DND-41 (cell line): ENCODE measurements around the gene EXTL2.

ENCODE experiments used
- ATAC-seq: fragments of 200-7000 bp; cut with Tn5 transposase; 3 replicates; pipeline ENCODE4 v1.9.1; 2021; ENCODE audit warnings: low read depth; ENCODE audit not compliant: insufficient read depth
- DNase-seq: peaks from one replicate; pipeline ENCODE4 v3.0.0-alpha.2; 2020
- H2AFZ ChIP-seq: 2 replicates; pipeline ENCODE4 v1.6.0; 2012; ENCODE audit warnings: low read depth, low read length
- H3K27ac ChIP-seq: 2 replicates; pipeline ENCODE4 v1.5.1; 2012; ENCODE audit warnings: low read length, inconsistent platforms
- H3K27me3 ChIP-seq: fragments of 200-600 bp; sonication (generic); 2 replicates; pipeline ENCODE4 v1.6.0; 2012; ENCODE audit warnings: low read length, mild to moderate bottlenecking, inconsistent platforms; ENCODE audit not compliant: insufficient read depth, poor library complexity
- H3K36me3 ChIP-seq: 2 replicates; pipeline ENCODE4 v1.5.1; 2012; ENCODE audit warnings: low read length, inconsistent platforms; ENCODE audit not compliant: insufficient read depth
- H3K4me1 ChIP-seq: 2 replicates; pipeline ENCODE4 v1.5.1; 2012; ENCODE audit warnings: mild to moderate bottlenecking, low read length; ENCODE audit not compliant: insufficient read depth
- H3K4me2 ChIP-seq: 2 replicates; pipeline ENCODE4 v1.6.0; 2012; ENCODE audit warnings: mild to moderate bottlenecking, moderate library complexity, low read length, inconsistent platforms; ENCODE audit not compliant: insufficient read depth
- H3K4me3 ChIP-seq, 2 experiments: fragments of 200-600 bp in 1 of 2; shearing (Covaris generic) in 1 of 2; 2 replicates each; pipeline ENCODE4 v1.5.1; 2012 to 2016; ENCODE audit warnings: inconsistent platforms in 2 of 2, low read length in 2 of 2, mild to moderate bottlenecking in 2 of 2, low read depth in 1 of 2, moderate library complexity in 1 of 2
- H3K79me2 ChIP-seq: 2 replicates; pipeline ENCODE4 v1.6.0; 2012; ENCODE audit warnings: low read length, inconsistent platforms; ENCODE audit not compliant: insufficient read depth
- H3K9ac ChIP-seq: 2 replicates; pipeline ENCODE4 v1.6.0; 2012; ENCODE audit warnings: low read depth, mild to moderate bottlenecking, inconsistent platforms, low read length, moderate library complexity
- H3K9me3 ChIP-seq: 2 replicates; pipeline ENCODE4 v1.5.1; 2012; ENCODE audit warnings: low read length, moderate library complexity, mild to moderate bottlenecking, inconsistent platforms; ENCODE audit not compliant: insufficient read depth, severe bottlenecking
- H4K20me1 ChIP-seq: 2 replicates; pipeline ENCODE4 v1.6.0; 2012; ENCODE audit warnings: low read length; ENCODE audit not compliant: insufficient read depth
- CTCF ChIP-seq: IDR thresholded peaks from 2 replicates; pipeline ENCODE4 v1.5.1; 2012; ENCODE audit warnings: borderline replicate concordance, low read length, moderate library complexity, mild to moderate bottlenecking; ENCODE audit not compliant: poor library complexity, severe bottlenecking; ENCODE audit errors: extremely low read depth
- EZH2 ChIP-seq: IDR thresholded peaks from 3 replicates; pipeline ENCODE4 v1.6.1; 2012; ENCODE audit warnings: borderline replicate concordance, low read depth, mild to moderate bottlenecking, moderate library complexity, low read length, inconsistent platforms; ENCODE audit not compliant: severe bottlenecking

EXTL2 gene

GRCh38 chr1:100876291-100876690 lies 18.4 kb downstream of the EXTL2 start:
- H3K36me3 ChIP-seq, result peaks cover 18% of the 10 kb centered on the region; the same call in 1 of the 2 replicates
- H3K4me2 ChIP-seq, result no peak overlapping the region
- H3K9me3 ChIP-seq, result no peaks in the 10 kb centered on the region
- no peak overlapping the region for H3K9ac ChIP-seq
- TF ChIP-seq EZH2 (no peak), CTCF (no peak)
- no peaks in the 10 kb centered on the region for H3K79me2 ChIP-seq
- DNase-seq (no peak), ATAC-seq (no peak)
- H4K20me1 ChIP-seq, result no peaks in the 10 kb centered on the region
- H2AFZ ChIP-seq, result no peak overlapping the region
- no peak overlapping the region for H3K4me3 ChIP-seq
- H3K27me3 ChIP-seq, result no peaks in the 10 kb centered on the region
- no peak overlapping the region for H3K27ac ChIP-seq
- peaks cover 7% of the 10 kb centered on the region for H3K4me1 ChIP-seq

DNA sequence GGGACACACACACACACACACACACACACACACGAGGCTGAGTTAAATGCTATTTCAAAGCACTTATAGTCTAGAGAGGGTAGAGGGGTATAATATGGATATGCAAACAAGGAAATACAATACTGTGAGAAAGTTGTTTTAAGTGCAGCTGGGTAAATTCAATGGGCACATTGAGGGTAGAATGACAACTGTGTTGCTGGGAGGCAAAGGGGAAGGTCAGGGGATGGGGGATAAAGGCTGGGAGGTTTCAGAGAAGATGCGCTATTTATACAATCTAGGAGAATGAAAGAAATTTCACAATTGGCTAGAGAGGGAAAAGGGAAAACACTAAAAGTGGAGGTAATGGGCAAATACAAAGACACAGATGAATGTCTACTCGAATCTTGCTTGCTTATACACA lies 19.4 kb downstream of the EXTL2 start:
- no peaks in the 10 kb centered on the region for H3K79me2 ChIP-seq
- peaks cover 16% of the 10 kb centered on the region for H3K4me1 ChIP-seq
- H4K20me1 ChIP-seq, result no peaks in the 10 kb centered on the region
- DNase-seq (no peak), ATAC-seq (no peak)
- no peak overlapping the region for H2AFZ ChIP-seq
- no peak overlapping the region for H3K4me2 ChIP-seq
- H3K4me3 ChIP-seq, result no peak overlapping the region
- H3K27ac ChIP-seq, result no peak overlapping the region
- H3K36me3 ChIP-seq, result peaks cover 18% of the 10 kb centered on the region; the same call in 1 of the 2 replicates
- TF ChIP-seq CTCF (no peak), EZH2 (no peak)
- H3K9ac ChIP-seq, result no peak overlapping the region
- H3K9me3 ChIP-seq, result no peaks in the 10 kb centered on the region
- no peaks in the 10 kb centered on the region for H3K27me3 ChIP-seq

- no peak for DNase-seq
- Histone ChIP-seq H3K4me3 (no peak overlapping the region), H3K27ac (no peak overlapping the region), H3K36me3 (peaks cover 18% of the 10 kb centered on the region; the same call in 1 of the 2 replicates), H3K9me3 (no peaks in the 10 kb centered on the region), H4K20me1 (no peaks in the 10 kb centered on the region), H3K4me1 (peaks cover 16% of the 10 kb centered on the region), H2AFZ (no peak overlapping the region), H3K27me3 (no peaks in the 10 kb centered on the region), H3K4me2 (no peak overlapping the region), H3K79me2 (no peaks in the 10 kb centered on the region), H3K9ac (no peak overlapping the region)
- TF ChIP-seq EZH2 (no peak), CTCF (no peak)
- no peak for ATAC-seq
These were observed 20.2 kb downstream of the EXTL2 start for GRCh38 chr1:100874433-100874832.

GRCh38 chr1:100869996-100870395 lies 24.6 kb downstream of the EXTL2 start:
- Histone ChIP-seq H3K9ac (no peak overlapping the region), H3K9me3 (no peaks in the 10 kb centered on the region), H2AFZ (no peak overlapping the region), H4K20me1 (no peaks in the 10 kb centered on the region), H3K27me3 (no peaks in the 10 kb centered on the region), H3K27ac (no peak overlapping the region), H3K36me3 (peaks cover 11% of the 10 kb centered on the region; the same call in 1 of the 2 replicates), H3K4me1 (peaks cover 16% of the 10 kb centered on the region), H3K4me2 (no peak overlapping the region), H3K4me3 (no peak overlapping the region), H3K79me2 (no peaks in the 10 kb centered on the region)
- ATAC-seq (no peak), DNase-seq (no peak)
- no peak for TF ChIP-seq CTCF
- TF ChIP-seq EZH2, result no peak
